ENCODE data around the gene LAMB1.

The LAMB1 gene

GRCh38 chr7:107996072-107996882 lies 6.7 kb downstream of the LAMB1 start:
- no peak for DNase-seq

DNA sequence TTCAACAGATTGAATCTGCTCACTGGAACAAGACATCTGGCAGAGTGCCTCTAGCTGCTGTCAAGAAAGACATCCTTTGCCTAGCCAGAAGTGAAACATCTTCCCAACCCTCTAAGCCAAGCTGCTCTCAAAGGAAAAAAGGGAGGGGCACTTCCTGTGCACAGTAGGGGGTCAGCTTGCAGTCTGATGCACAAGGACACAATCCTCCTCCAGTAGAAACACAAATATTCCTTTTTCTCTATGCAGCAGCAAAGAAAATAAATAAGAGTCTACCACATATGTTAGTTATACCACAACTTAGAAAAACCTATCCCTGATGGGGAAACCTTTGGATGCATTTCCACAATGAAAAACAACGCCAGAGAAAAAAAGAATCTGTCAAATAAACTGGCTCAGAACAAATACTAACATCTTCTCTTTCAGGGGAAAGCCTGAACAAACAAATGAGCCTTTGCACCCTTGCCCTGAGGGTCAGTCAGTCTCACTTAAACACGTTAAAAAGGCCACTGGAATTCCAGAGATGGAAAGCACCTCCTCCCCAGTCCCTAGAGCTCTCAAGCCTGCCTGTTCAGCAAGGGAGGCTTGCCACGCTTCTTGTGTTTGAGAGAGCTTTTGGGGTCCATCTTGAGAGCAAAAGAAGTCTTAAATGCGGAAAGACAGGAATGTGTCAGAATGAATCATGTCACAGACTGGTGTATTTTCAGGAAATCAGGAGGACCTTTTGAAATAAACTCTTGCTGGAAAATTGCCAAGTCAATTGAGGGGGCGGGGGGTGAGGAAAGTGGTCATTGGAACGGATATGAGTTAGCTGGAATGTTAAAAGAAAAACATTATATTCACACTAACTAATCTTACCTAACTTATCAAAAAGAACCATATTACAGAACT lies 7.5 kb downstream of the LAMB1 start:
- DNase-seq = no peak

DNA sequence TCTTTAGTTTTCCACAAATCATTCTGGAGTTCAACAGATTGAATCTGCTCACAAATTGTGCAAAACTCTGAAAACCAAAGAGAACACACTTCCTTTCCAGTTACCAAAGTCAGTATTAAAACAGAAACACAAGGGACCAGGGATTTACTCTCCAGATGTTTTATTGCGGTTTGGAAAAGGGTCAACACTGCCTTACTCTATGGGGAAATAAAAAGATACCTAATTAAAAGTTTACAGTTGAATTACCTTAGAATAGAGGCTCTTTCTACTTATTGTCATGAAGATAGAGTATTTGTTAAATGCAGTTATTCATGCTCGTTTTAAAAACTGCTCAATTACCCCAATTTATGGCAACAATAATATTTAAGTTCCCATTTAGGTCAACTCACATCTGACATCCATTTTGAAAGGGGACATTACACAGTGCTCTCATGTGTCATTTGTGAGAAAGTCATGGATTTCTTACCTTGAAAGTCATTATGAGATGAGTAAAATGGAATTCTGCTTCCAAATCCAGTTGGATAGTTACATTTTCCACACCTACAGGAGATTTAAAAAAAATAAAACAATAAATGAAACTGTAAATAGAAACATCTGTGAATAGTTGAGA lies 8.4 kb downstream of the LAMB1 start:
- no peak for DNase-seq

DNA sequence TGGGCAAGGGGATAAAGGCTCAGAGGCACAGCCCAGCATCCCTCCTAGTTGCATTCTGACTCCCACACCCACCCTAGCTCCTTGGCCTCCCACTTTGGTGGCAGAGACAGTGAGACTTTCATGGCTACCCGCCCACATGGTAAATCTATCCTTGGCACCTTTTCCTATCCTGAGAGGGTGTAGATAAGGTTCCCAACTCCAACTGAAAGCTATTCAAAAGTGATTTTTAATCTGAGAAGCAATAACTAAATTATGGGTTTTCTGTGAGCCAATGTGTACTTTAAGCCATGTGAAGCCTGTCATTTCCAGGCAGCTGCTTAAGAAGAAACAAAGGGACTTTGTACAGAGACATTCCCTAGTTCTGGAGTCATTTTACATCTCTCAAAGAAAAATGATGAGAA lies 9.1 kb downstream of the LAMB1 start:
- DNase-seq = no peak

GRCh38 chr7:107989618-107990373 lies 13.2 kb downstream of the LAMB1 start:
- DNase-seq = no peak

DNA sequence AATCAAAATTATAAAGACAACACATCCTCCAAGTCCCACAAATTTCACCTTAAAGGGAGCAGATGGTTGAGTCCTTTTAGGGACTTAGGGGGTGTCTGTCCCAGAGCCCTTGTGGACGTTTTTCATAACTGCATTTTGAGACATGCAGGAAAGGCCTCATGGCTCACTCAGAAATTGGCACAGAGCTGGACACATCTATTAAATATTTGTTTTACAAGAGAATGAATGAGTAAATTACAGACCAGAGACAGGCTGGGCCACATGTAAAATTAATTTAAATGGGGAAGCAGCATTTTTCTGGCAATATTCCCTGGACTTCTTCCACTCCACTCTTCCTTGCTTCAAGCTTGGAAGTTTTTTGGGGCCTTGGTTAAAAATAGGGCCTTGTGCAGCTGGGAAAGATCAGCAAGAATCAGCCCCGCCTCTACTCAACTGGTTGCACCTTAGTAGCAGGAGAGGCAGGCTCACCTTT lies 20.0 kb downstream of the LAMB1 start:
- no peak for DNase-seq

GRCh38 chr7:107982042-107982840 lies 20.7 kb downstream of the LAMB1 start:
- DNase-seq = no peak

DNA sequence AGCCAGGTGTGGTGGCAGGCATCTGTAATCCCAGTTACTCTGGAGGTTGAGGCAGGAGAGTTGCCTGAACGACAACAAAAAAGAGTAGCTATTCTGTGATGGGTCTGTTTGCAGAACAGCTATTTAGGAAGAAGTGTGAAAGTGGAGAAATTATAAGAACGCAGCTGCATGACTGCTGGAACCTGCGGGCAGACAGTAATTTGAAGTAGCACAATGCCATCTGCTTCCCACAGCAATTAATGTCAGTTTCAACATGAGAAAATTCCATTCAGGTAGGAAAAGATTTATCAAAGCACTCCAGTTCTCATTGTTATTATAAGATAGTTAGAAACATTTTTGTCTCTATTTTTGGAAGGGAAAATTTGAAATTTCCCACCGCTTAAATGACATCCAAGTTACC lies 21.5 kb downstream of the LAMB1 start:
- DNase-seq = no peak

DNA sequence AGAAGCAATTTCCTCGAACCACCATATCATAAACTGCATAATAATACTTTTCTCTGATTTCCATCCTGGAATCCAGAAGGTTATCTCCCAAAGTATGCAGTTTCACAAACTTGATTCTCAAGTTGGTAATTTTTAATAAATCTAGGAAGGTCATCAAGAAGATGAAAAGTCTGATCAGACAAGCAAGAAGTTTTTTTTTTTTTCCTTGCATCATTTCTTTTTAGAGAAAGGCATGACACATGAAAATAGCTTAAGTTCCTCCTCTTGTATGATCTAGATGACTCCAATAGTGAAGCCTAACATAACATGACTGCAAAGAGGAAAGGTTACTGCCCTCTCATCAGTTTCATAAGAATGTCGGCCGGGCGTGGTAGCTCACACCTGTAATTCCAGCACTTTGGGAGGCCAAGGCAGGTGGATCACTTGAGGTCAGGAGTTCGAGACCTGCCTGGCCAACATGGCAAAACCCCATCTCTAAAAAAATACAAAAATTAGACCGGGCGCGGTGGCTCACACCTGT lies 22.2 kb downstream of the LAMB1 start:
- DNase-seq = no peak

DNA sequence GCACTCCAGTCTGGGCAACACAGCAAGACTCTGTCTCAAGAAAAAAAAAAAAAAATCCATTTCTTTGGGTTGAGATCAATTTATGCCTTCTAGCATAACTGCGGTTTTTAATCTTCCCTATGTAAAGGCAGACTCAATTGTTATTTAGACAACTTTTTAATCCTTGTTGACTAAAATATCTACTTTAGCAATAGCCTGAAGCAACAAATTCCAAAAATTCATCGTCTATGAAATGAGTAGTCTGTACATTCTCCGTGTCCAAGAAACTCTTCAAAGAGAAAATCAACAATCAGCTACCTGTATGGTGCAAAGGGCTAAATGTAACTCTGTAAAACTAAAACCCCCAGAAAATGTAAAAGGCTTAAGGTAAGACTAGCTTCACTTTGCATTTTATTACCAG lies 22.8 kb downstream of the LAMB1 start:
- DNase-seq = no peak

DNA sequence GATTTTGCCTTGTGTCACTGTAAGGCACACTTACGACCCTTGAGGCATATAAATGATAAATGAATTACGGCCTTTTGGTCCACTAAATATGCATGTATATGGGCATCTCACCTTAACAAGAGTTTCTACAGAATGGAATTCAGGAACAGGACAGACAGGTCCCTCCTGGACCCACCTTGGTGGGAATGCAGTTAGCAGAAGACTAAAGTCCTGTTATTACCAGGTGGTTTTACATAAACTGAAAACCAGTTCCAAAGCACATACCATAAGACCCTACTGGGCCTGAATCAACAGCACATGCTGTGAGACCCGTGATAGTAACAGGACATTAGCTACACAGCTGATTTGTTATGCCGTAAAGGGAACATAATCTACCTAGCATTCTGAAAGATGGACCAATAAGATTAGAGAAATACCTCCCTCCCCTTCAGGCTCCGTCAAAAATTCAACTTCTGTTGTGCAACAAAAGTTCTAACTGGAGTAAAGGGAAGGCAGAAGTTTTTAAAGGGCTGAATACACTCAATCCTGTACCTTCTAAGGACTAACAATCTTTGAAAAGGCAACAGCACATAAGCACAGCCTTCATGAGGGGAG lies 24.0 kb downstream of the LAMB1 start:
- DNase-seq = no peak

DNA sequence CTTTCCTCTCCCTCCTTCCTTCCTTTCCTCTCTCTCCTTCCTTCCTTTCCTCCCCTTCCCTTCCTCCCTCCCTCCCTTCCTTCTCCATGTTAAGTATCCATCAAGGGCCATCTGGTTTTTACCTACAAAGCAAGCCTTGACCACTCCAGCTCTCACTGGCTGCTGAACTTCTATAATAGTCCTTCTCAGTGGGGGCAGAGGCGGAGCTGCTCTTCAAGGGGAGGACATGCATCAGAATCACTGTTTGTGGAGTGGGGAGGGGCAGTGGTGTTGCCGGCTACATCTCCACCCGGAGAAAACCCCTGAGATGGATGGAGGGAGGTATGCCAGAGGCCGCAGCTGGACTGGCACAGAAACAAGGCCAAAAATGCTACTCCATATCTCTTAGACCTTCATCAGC lies 25.9 kb downstream of the LAMB1 start:
- DNase-seq = no peak

- DNase-seq = no peak
These were observed 26.3 kb downstream of the LAMB1 start for GRCh38 chr7:107976620-107977019.

DNA sequence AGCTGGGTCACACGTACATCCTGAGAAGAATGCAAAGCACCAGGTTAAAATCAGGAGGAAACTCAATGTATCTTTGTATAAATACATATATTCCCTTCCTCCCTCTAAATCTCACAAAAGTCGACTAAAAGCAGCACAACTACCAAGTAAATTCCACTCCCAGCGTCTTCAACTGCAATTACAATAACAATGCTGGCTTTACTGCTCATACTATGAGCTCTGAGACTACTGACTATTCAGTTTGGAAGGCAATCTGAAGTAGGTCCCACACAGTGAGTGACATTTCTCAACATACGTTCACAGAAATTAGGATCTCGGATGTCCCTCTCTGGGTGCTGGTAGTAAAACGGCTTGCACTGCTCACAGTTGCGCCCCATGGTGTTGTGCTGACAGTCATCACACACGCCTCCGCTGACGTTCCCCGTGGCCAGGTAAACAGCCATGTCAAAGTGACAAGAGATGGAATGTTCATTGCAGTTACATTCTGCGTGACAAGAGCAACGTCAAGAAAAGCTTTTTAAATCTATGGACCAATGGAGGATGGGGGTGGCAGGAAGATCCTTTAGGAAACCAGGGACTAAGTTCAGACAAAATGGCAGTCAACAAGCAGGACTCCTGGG lies 27.5 kb downstream of the LAMB1 start:
- no peak for DNase-seq

- DNase-seq = no peak
These were observed 29.1 kb downstream of the LAMB1 start for GRCh38 chr7:107973861-107974260.

DNA sequence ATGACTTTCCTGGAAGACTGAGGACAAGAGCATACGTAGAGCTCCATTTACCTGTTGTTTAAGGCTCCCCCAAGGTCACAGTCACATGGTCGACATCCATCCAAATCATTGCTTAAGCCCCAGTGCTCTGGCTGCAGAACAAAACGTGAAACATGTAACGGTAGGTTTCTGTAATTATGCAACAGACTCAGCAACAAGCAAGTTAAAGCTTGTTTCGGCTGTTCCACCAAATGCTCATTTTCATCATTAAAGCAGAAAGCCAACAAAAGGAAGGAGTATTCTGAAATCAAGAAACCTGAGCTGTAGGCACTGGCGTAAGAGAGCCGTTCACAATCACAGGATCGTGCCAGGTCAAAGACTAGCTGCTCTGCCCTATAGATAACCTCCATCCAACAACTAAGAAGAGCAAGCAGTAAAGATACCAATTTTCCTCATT lies 30.0 kb downstream of the LAMB1 start:
- no peak for DNase-seq

- DNase-seq = no peak
These were observed 30.9 kb downstream of the LAMB1 start for GRCh38 chr7:107972075-107972482.

- DNase-seq = no peak
These were observed 31.3 kb downstream of the LAMB1 start for GRCh38 chr7:107971613-107972012.

GRCh38 chr7:107971100-107971499 lies 31.9 kb downstream of the LAMB1 start:
- DNase-seq = no peak

DNA sequence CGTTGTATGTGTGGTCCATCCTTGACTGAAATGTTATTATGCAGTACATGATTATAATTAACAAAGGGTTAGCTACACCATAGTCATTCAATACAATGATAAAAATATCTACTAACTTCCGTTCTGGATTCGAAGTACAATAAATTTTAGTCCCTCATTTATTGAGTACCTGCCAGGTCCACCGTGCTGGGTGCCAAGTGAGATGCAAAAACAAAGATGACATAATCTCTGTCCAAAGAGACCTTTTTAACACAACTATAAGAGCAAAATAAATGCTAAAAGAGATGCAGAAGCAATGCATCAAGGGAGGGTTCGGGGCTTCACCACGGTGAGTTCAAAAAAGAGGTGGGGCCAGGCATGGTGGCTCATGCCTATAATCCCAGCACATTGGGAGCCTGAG lies 33.1 kb downstream of the LAMB1 start:
- no peak for DNase-seq

DNA sequence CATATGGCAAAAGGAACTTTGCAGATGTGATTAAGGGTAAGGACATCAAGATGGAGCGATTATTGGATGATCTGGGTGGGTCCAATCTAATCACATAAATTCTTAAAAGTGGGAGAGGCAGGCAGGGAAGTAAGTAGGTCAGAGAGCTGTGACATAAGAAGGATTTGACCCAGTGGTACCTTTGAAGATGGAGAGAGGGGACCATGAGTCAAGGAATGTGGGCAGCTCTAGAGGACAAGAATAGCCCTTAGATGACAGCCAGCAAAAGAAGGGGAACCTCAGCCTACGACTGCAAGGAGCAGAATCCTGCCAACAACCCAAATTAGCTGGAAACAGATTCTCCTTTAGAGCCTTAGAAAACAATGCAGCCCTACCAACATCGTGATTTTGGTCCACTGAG lies 34.5 kb downstream of the LAMB1 start:
- DNase-seq = no peak
